ENCODE results near the gene C4orf33. TPM values are rescaled to one million over a fixed set of nuclear protein-coding genes. Genes with fewer than 3 reads are reported as not detected.

The C4orf33 gene
- total RNA-seq, 6 experiments from 2014 or later: 3.4 to 9.0 (median 4.2) TPM

- no peaks in the 10 kb centered on the region for H3K27me3 ChIP-seq
- DNase-seq: no peak
- peak in 1 of 4 donors; percentile 38 for ATAC-seq
- no peaks in the 10 kb centered on the region for H3K4me1 ChIP-seq
- TF ChIP-seq CTCF (IDR thresholded peaks at IDR 0.05) (peak; percentile 16 to 33 (median 24)), POLR2A (IDR thresholded peaks at IDR 0.05) (no peak)
- H3K4me3 ChIP-seq: no peak overlapping the region
- no peak overlapping the region for H3K27ac ChIP-seq
- intact Hi-C loops (cut with DNase I): no loop called here
- WGBS (ENCODE audit: insufficient coverage, low coverage, low lambda C conversion rate, missing lambda C conversion rate): 21% methylated on average over 2 of the region's 2 CpGs
- H3K9me3 ChIP-seq: no peaks in the 10 kb centered on the region
- no peaks in the 10 kb centered on the region for H3K36me3 ChIP-seq
Measured at GRCh38 chr4:129140521-129140920, 44.6 kb downstream of the C4orf33 start.

DNA sequence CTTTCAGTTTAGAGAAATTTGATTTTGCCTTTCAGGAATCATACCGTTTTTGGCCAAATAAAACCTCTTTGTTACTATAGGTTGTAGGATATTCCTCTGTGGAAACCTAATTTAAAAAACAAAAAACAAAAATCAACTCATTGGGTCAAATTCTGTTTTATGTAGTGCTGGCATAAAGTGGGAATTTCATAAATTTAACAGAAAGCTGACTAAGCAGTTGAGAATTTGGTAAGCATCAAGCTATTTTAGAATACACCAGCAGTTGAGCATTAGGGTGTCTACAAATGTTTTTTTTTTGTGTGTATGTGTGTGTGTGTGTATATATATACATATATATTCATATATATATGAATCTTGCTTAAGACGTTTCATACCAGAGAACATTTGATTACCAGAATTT, 47.4 kb downstream of the C4orf33 start:
- TF ChIP-seq CTCF (IDR thresholded peaks at IDR 0.05) (no peak), POLR2A (IDR thresholded peaks at IDR 0.05) (no peak)
- ATAC-seq (no peak), DNase-seq (no peak)
- H3K36me3 ChIP-seq: no peaks in the 10 kb centered on the region
- H3K27me3 ChIP-seq: no peaks in the 10 kb centered on the region
- H3K9me3 ChIP-seq: no peaks in the 10 kb centered on the region
- no peak overlapping the region for H3K4me3 ChIP-seq
- intact Hi-C loops (cut with DNase I): no loop called here
- H3K27ac ChIP-seq: no peak overlapping the region
- WGBS (ENCODE audit: insufficient coverage, low coverage, low lambda C conversion rate, missing lambda C conversion rate): 17% methylated on average over 2 of the region's 2 CpGs
- no peaks in the 10 kb centered on the region for H3K4me1 ChIP-seq

DNA sequence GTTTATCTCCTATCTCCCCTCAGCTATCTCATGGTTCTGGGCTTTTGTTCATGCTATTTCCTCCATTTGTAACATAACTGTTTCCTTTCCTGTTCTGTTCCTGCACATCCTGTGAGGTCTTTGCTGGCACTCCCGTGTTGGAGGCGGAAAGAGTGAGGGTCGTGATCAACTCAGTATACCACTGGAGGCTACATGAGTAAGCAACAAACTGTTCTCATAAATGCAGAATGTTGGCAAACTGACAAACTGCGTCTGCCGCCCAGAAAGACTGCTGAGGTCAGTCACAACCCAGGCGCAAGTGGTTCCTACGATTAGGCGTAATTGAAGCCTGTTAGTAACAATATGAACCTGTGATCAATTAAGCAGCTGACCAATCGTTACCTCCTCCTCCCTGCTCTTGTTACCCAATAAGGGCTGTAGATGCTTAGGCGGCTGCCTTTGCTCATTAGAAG, 48.8 kb downstream of the C4orf33 start:
- DNase-seq (peak in 1 of 3 donors; percentile 30), ATAC-seq (peak in 3 of 4 donors; percentile 14 to 66 (median 20))
- H3K36me3 ChIP-seq: no peaks in the 10 kb centered on the region
- no peaks in the 10 kb centered on the region for H3K27me3 ChIP-seq
- no peak overlapping the region for H3K27ac ChIP-seq
- WGBS (ENCODE audit: insufficient coverage, low coverage, low lambda C conversion rate, missing lambda C conversion rate): 63% methylated on average over 10 of the region's 10 CpGs
- no peak for TF ChIP-seq POLR2A (IDR thresholded peaks at IDR 0.05)
- no peak for TF ChIP-seq CTCF (IDR thresholded peaks at IDR 0.05)
- intact Hi-C loops (cut with DNase I): no loop called here
- no peak overlapping the region for H3K4me3 ChIP-seq
- no peaks in the 10 kb centered on the region for H3K4me1 ChIP-seq
- no peaks in the 10 kb centered on the region for H3K9me3 ChIP-seq

DNA sequence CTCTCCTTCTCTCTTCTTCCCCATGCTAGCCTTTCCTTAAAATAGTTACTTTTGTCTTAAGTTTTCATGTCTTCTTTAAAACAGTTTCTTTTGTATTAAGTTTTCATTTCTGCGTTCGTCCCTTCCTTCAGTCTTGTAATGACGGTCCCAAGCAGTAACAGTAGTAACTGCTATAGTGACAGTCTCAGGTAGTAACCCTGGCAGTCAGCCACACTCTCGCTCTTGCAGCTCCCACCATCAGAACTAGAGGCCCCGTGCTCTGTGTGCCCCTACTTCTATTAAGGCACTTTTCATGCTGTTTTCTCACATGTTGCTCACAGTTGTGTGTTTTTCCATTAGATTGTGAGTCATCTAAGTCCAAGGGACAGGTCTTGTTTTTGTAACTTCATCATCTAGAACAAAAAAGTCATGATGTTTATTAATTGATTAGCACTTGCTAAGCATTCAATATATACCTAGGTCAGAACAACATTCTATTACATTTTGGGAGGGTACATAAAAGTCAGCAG, 49.3 kb downstream of the C4orf33 start:
- DNase-seq: no peak
- no peak overlapping the region for H3K27ac ChIP-seq
- H3K27me3 ChIP-seq: no peaks in the 10 kb centered on the region
- H3K4me3 ChIP-seq: no peak overlapping the region
- no peaks in the 10 kb centered on the region for H3K9me3 ChIP-seq
- intact Hi-C loops (cut with DNase I): no loop called here
- H3K4me1 ChIP-seq: no peaks in the 10 kb centered on the region
- ATAC-seq: no peak
- H3K36me3 ChIP-seq: no peaks in the 10 kb centered on the region
- TF ChIP-seq CTCF (IDR thresholded peaks at IDR 0.05) (no peak), POLR2A (IDR thresholded peaks at IDR 0.05) (no peak)
- 88% methylated on average over 5 of the region's 5 CpGs for WGBS (ENCODE audit: insufficient coverage, low coverage, low lambda C conversion rate, missing lambda C conversion rate)

- 81% methylated on average over 2 of the region's 2 CpGs for WGBS (ENCODE audit: insufficient coverage, low coverage, low lambda C conversion rate, missing lambda C conversion rate)
- DNase-seq (no peak), ATAC-seq (no peak)
- no peak overlapping the region for H3K27ac ChIP-seq
- H3K4me3 ChIP-seq: no peak overlapping the region
- no peaks in the 10 kb centered on the region for H3K36me3 ChIP-seq
- H3K27me3 ChIP-seq: no peaks in the 10 kb centered on the region
- intact Hi-C loops (cut with DNase I): no loop called here
- no peaks in the 10 kb centered on the region for H3K4me1 ChIP-seq
- TF ChIP-seq POLR2A (IDR thresholded peaks at IDR 0.05): no peak
- H3K9me3 ChIP-seq: no peaks in the 10 kb centered on the region
Measured at GRCh38 chr4:129146639-129147038, 50.7 kb downstream of the C4orf33 start.

Measured in right lobe of liver (tissue), 6 donors.